HepG2 (cell line): ENCODE measurements around the gene ZMIZ1. TPM values are rescaled to one million over a fixed set of nuclear protein-coding genes. Genes with fewer than 3 reads are reported as not detected.

Experiments used
- ATAC-seq: fragments of 200-7000 bp; cut with Tn5 transposase; 3 replicates; pipeline ENCODE4 v1.9.1; 2020; ENCODE audit warnings: mild to moderate bottlenecking, moderate library complexity
- BruUV-seq: library from RNA; stranded (reverse); fragments of 400-500 nt; replicated peaks from 2 replicates; lab custom pipeline; 2021; lab: Mats Ljungman, UMichigan
- CTCF ChIA-PET: fragments of 300-600 bp; formaldehyde crosslinking; extraction: SDS; loops from one replicate; lab custom pipeline; 2021; ENCODE audit warnings: low total read pairs, inconsistent platforms, low intra/inter-chr PET ratio; lab: Yijun Ruan, JAX
- POLR2A ChIA-PET: fragments of 350-600 bp; sonication (Branson Sonifier 250); formaldehyde crosslinking; loops from one replicate; lab custom pipeline; 2020; ENCODE audit warnings: antibody characterized with exemption, inconsistent platforms; lab: Yijun Ruan, JAX
- DNase-seq: peaks from one replicate; pipeline ENCODE4 v3.0.0-alpha.2; 2015; ENCODE audit warnings: low spot score
- FAIRE-seq: peaks from 3 replicates; lab custom pipeline; 2011; peaks lifted over from hg19 to GRCh38; lab: Jason Lieb, UNC
- H2AFZ ChIP-seq: one replicate; pipeline ENCODE4 v1.6.1; 2011; ENCODE audit warnings: low read length, inconsistent platforms
- H3K27ac ChIP-seq: fragments of 300-600 bp; 3 replicates; pipeline ENCODE4 v1.8.0; 2011; ENCODE audit warnings: mixed run types, mild to moderate bottlenecking, mixed read lengths, low read length, inconsistent platforms; ENCODE audit not compliant: insufficient read depth; ENCODE audit errors: extremely low read length
- H3K27me3 ChIP-seq, 2 experiments: fragments of 200-600 bp in 1 of 2; 2 replicates in 1 of 2; 3 replicates in 1 of 2; pipeline versions ENCODE4 v1.6.0 to v1.8.0; 2011; ENCODE audit warnings: low read length in 2 of 2, mild to moderate bottlenecking in 2 of 2, moderate library complexity in 2 of 2, inconsistent platforms in 1 of 2; ENCODE audit not compliant: insufficient read depth in 2 of 2, control insufficient read depth in 1 of 2
- H3K36me3 ChIP-seq, 2 experiments: fragments of 200-600 bp in 1 of 2; replicated peaks in 1 of 2; 2 replicates in 1 of 2; 3 replicates in 1 of 2; pipeline versions ENCODE4 v1.5.1 to v1.8.0; 2011; ENCODE audit warnings: low read length in 2 of 2, inconsistent platforms in 1 of 2; ENCODE audit not compliant: insufficient read depth in 2 of 2, control insufficient read depth in 1 of 2
- H3K4me1 ChIP-seq: 2 replicates; pipeline ENCODE4 v1.5.1; 2012; ENCODE audit warnings: low read length, inconsistent platforms; ENCODE audit not compliant: insufficient read depth
- H3K4me2 ChIP-seq: 2 replicates; pipeline ENCODE4 v1.6.0; 2011; ENCODE audit warnings: low read depth, low read length, inconsistent platforms
- H3K4me3 ChIP-seq, 3 experiments: fragments of 200-600 bp in 1 of 3; sonication (generic), shearing (Covaris generic) in 1 of 3; replicated peaks in 1 of 3; 2 replicates each; pipeline ENCODE4 v1.5.1; 2011 to 2016; ENCODE audit warnings: low read length in 3 of 3, inconsistent platforms in 2 of 3, low read depth in 2 of 3, mild to moderate bottlenecking in 2 of 3, control low read depth in 1 of 3, mixed read lengths in 1 of 3; ENCODE audit not compliant: insufficient read depth in 1 of 3
- H3K79me2 ChIP-seq: one replicate; pipeline ENCODE4 v1.6.1; 2011; ENCODE audit warnings: low read length, inconsistent platforms; ENCODE audit not compliant: insufficient read depth
- H3K9ac ChIP-seq: 2 replicates; pipeline ENCODE4 v1.6.0; 2011; ENCODE audit warnings: mild to moderate bottlenecking, low read depth, low read length, inconsistent platforms; ENCODE audit not compliant: insufficient read depth
- H3K9me3 ChIP-seq: 2 replicates; pipeline ENCODE4 v1.5.1; 2012; ENCODE audit warnings: mild to moderate bottlenecking, low read length
- H4K20me1 ChIP-seq: 2 replicates; pipeline ENCODE4 v1.6.0; 2011; ENCODE audit warnings: inconsistent platforms, mild to moderate bottlenecking, low read length, moderate library complexity; ENCODE audit not compliant: insufficient read depth
- CBX5 ChIP-seq: sonication (generic); formaldehyde crosslinking; IDR thresholded peaks from 2 replicates; pipeline ENCODE4 v1.4.0; 2020; ENCODE audit warnings: missing genetic modification reagents, borderline replicate concordance
- HNRNPH1 ChIP-seq: fragments of 200-400 bp; formaldehyde crosslinking; optimal IDR thresholded peaks from 2 replicates; pipeline ENCODE3; 2017; ENCODE audit warnings: mild to moderate bottlenecking, low read depth, low read length
- NR2F1 ChIP-seq, 2 experiments: fragments of 450-650 bp in 1 of 2; formaldehyde crosslinking in 1 of 2; IDR thresholded peaks; 2 replicates each; pipeline versions ENCODE4 v1.5.0 to v1.6.1; 2016 to 2020; ENCODE audit warnings: mild to moderate bottlenecking in 1 of 2, missing compliant biosample characterization in 1 of 2, missing genetic modification reagents in 1 of 2, moderate library complexity in 1 of 2
- PHF20 ChIP-seq: sonication (generic); formaldehyde crosslinking; IDR thresholded peaks from 2 replicates; pipeline ENCODE4 v1.5.0; 2020; ENCODE audit warnings: mild to moderate bottlenecking, missing genetic modification reagents
- RBM22 ChIP-seq: fragments of 200-400 bp; formaldehyde crosslinking; optimal IDR thresholded peaks from 2 replicates; pipeline ENCODE3; 2017; ENCODE audit warnings: mild to moderate bottlenecking, low read length, moderate library complexity
- ZNF263 ChIP-seq: sonication (generic); formaldehyde crosslinking; IDR thresholded peaks from 2 replicates; pipeline ENCODE4 v1.4.0; 2020; ENCODE audit warnings: missing genetic modification reagents
- ZNF629 ChIP-seq: sonication (generic); formaldehyde crosslinking; conservative IDR thresholded peaks from 2 replicates; pipeline ENCODE4 v1.5.0; 2020; ENCODE audit warnings: missing genetic modification reagents
- WGBS: methylation state at CpG from one replicate; pipeline ENCODE4 v1.1.6; 2017; ENCODE audit warnings: low lambda C conversion rate; 5-methylcytosine and 5-hydroxymethylcytosine counted together
- in situ Hi-C: cut with HindIII; loops from 2 replicates; pipeline ENCODE4 v1.10.0; 2017; ENCODE audit warnings: low pct_unique_long_range_greater_than_20kb; ENCODE audit not compliant: extremely low pct_ligation_motif_present
- intact Hi-C: fragments of 100-400 bp; cut with micrococcal nuclease; formaldehyde crosslinking; loops from one replicate; pipeline ENCODE4 v1.10.0; 2022; ENCODE audit not compliant: unreplicated experiment
- polyA plus RNA-seq, 8 experiments: library from polyadenylated mRNA; depleted of rRNA in 3 of 8; stranded (reverse) in 7 of 8; unstranded in 1 of 8; fragments of >200 nt; fragmentation: Illumina TruSeq in 4 of 8; extraction: Trizol in 4 of 8; gene quantifications; 2 replicates each; pipeline versions ENCODE4 v1.2.1 to v1.2.3, GENCODE V29; 2011 to 2016; ENCODE audit warnings: low read depth in 4 of 8, missing spikeins in 1 of 8, mixed read lengths in 1 of 8; ENCODE audit not compliant: insufficient read depth in 1 of 8
- total RNA-seq, 5 experiments: library from RNA; depleted of rRNA; stranded (reverse); fragments of >200 nt; fragmentation: Illumina TruSeq; extraction: Trizol; gene quantifications; 2 replicates each; pipeline ENCODE4 v1.2.3, GENCODE V29; 2016; ENCODE audit warnings: low read depth in 1 of 5

Gene ZMIZ1
- total and polyA plus RNA-seq, 2 of the 13 experiments (the other 11 are each of a cell fraction or from before 2014, with no cell fraction given), result 5.3 to 10.2 TPM

GRCh38 chr10:79203833-79204232 is 135.1 kb downstream of the ZMIZ1 start:
- H3K27ac ChIP-seq, result no peak overlapping the region
- intact Hi-C loops, result no loop called here
- TF ChIP-seq ZNF263 (CRISPR knock-in tag), result peak; percentile 68
- TF ChIP-seq PHF20 (CRISPR knock-in tag), result no peak
- no peak for TF ChIP-seq CBX5 (CRISPR knock-in tag)
- TF ChIP-seq, all 625 proteins: peak for 1
- 95% methylated on average over 6 of the region's 8 CpGs for WGBS
- Histone ChIP-seq H3K27me3 (no peaks in the 10 kb centered on the region), H3K9ac (no peak overlapping the region), H3K79me2 (no peaks in the 10 kb centered on the region), H4K20me1 (peaks cover 25% of the 10 kb centered on the region; the same call in 1 of the 2 replicates), H3K4me2 (no peak overlapping the region), H3K36me3 (peaks cover 48 to 84% of the 10 kb centered on the region in 2 experiments), H3K4me1 (no peaks in the 10 kb centered on the region), H3K4me3 (no peak overlapping the region), H2AFZ (no peak overlapping the region), H3K9me3 (no peaks in the 10 kb centered on the region)
- ChIA-PET CTCF (no interaction called here), POLR2A (no interaction called here)
- FAIRE-seq (no peak), ATAC-seq (no peak), DNase-seq (no peak)
- no TSS peak for BruUV-seq
- in situ Hi-C loops, result no loop called here

DNA sequence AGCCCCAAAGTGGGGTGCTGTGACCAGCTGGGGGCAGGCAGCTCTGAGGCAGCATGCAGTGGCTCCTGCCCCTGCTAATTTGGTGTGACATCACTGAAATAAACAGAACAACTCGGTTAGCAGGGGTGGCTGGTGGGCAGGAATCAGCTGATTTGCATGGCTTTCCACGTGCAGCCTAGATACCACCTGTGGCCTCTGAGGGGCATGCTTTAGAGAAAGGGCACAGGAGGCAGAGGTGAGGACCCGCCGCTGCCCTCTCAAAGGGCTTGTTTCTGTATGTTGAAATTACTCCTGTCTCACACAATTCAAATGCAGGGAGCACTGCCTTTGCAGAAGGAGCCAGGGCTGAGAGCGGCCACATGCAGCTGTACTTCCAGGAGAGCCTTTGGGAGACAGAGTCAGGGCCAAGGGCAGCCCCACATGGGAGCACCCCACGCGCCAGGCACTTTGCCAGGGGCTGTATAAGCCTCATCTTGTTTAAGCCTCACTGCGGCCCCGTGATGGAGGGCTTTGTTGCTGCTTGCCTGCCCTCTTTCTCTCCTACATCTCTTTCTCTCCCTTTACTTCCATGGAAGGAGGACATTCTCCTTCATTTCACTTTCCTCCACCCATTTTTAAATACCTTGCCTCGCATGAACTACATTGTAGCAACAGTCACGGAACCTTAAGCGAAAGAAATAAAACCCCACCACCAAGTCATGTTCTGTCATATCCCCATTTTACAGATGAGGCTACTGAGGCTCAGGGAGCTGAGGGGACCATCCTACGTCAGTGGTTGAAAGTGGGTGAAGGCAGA is 137.7 kb downstream of the ZMIZ1 start:
- Histone ChIP-seq H3K4me3 (no peak overlapping the region), H3K27ac (no peak overlapping the region), H3K9ac (no peak overlapping the region), H3K9me3 (no peaks in the 10 kb centered on the region), H3K4me2 (no peak overlapping the region), H3K27me3 (no peaks in the 10 kb centered on the region), H4K20me1 (peaks cover 22% of the 10 kb centered on the region; the same call in 1 of the 2 replicates), H3K36me3 (peaks cover 60 to 94% of the 10 kb centered on the region in 2 experiments), H3K4me1 (no peaks in the 10 kb centered on the region), H2AFZ (no peak overlapping the region), H3K79me2 (no peaks in the 10 kb centered on the region)
- no peak for TF ChIP-seq NR2F1 (CRISPR knock-in tag; IDR thresholded peaks at IDR 0.05)
- TF ChIP-seq RBM22, result peak; percentile 20
- TF ChIP-seq HNRNPH1, result no peak
- TF ChIP-seq ZNF629, result peak; percentile 83
- POLR2A ChIA-PET, result no interaction called here
- no peak for FAIRE-seq
- no peak for ATAC-seq
- intact Hi-C loops, result no loop called here
- no peak for DNase-seq
- BruUV-seq, result no TSS peak
- 98% methylated on average over 10 of the region's 13 CpGs for WGBS
- CTCF ChIA-PET, result no interaction called here
- in situ Hi-C loops, result no loop called here
